HepG2 (cell line): ENCODE measurements around the gene IKZF3. TPM values are rescaled to one million over a fixed set of nuclear protein-coding genes. Genes with fewer than 3 reads are reported as not detected.
A peak's percentile ranks its signal among the peaks of the same experiment; 100 is the strongest.

ENCODE experiments used
- ATAC-seq: fragments of 200-7000 bp; cut with Tn5 transposase; 3 replicates; pipeline ENCODE4 v1.9.1; 2020; ENCODE audit warnings: mild to moderate bottlenecking, moderate library complexity
- BruUV-seq: library from RNA; stranded (reverse); fragments of 400-500 nt; replicated peaks from 2 replicates; lab custom pipeline; 2021; lab: Mats Ljungman, UMichigan
- CTCF ChIA-PET: fragments of 300-600 bp; formaldehyde crosslinking; extraction: SDS; loops from one replicate; lab custom pipeline; 2021; ENCODE audit warnings: low total read pairs, inconsistent platforms, low intra/inter-chr PET ratio; lab: Yijun Ruan, JAX
- POLR2A ChIA-PET: fragments of 350-600 bp; sonication (Branson Sonifier 250); formaldehyde crosslinking; loops from one replicate; lab custom pipeline; 2020; ENCODE audit warnings: antibody characterized with exemption, inconsistent platforms; lab: Yijun Ruan, JAX
- DNase-seq: peaks from one replicate; pipeline ENCODE4 v3.0.0-alpha.2; 2015; ENCODE audit warnings: low spot score
- FAIRE-seq: peaks from 3 replicates; lab custom pipeline; 2011; peaks lifted over from hg19 to GRCh38; lab: Jason Lieb, UNC
- H2AFZ ChIP-seq: one replicate; pipeline ENCODE4 v1.6.1; 2011; ENCODE audit warnings: low read length, inconsistent platforms
- H3K27ac ChIP-seq: fragments of 300-600 bp; 3 replicates; pipeline ENCODE4 v1.8.0; 2011; ENCODE audit warnings: mixed run types, mild to moderate bottlenecking, mixed read lengths, low read length, inconsistent platforms; ENCODE audit not compliant: insufficient read depth; ENCODE audit errors: extremely low read length
- H3K27me3 ChIP-seq, 2 experiments: fragments of 200-600 bp in 1 of 2; 2 replicates in 1 of 2; 3 replicates in 1 of 2; pipeline versions ENCODE4 v1.6.0 to v1.8.0; 2011; ENCODE audit warnings: low read length in 2 of 2, mild to moderate bottlenecking in 2 of 2, moderate library complexity in 2 of 2, inconsistent platforms in 1 of 2; ENCODE audit not compliant: insufficient read depth in 2 of 2, control insufficient read depth in 1 of 2
- H3K36me3 ChIP-seq, 2 experiments: fragments of 200-600 bp in 1 of 2; replicated peaks in 1 of 2; 2 replicates in 1 of 2; 3 replicates in 1 of 2; pipeline versions ENCODE4 v1.5.1 to v1.8.0; 2011; ENCODE audit warnings: low read length in 2 of 2, inconsistent platforms in 1 of 2; ENCODE audit not compliant: insufficient read depth in 2 of 2, control insufficient read depth in 1 of 2
- H3K4me1 ChIP-seq: 2 replicates; pipeline ENCODE4 v1.5.1; 2012; ENCODE audit warnings: low read length, inconsistent platforms; ENCODE audit not compliant: insufficient read depth
- H3K4me2 ChIP-seq: 2 replicates; pipeline ENCODE4 v1.6.0; 2011; ENCODE audit warnings: low read depth, low read length, inconsistent platforms
- H3K4me3 ChIP-seq, 3 experiments: fragments of 200-600 bp in 1 of 3; sonication (generic), shearing (Covaris generic) in 1 of 3; replicated peaks in 1 of 3; 2 replicates each; pipeline ENCODE4 v1.5.1; 2011 to 2016; ENCODE audit warnings: low read length in 3 of 3, inconsistent platforms in 2 of 3, low read depth in 2 of 3, mild to moderate bottlenecking in 2 of 3, control low read depth in 1 of 3, mixed read lengths in 1 of 3; ENCODE audit not compliant: insufficient read depth in 1 of 3
- H3K79me2 ChIP-seq: one replicate; pipeline ENCODE4 v1.6.1; 2011; ENCODE audit warnings: low read length, inconsistent platforms; ENCODE audit not compliant: insufficient read depth
- H3K9ac ChIP-seq: 2 replicates; pipeline ENCODE4 v1.6.0; 2011; ENCODE audit warnings: mild to moderate bottlenecking, low read depth, low read length, inconsistent platforms; ENCODE audit not compliant: insufficient read depth
- H3K9me3 ChIP-seq: 2 replicates; pipeline ENCODE4 v1.5.1; 2012; ENCODE audit warnings: mild to moderate bottlenecking, low read length
- H4K20me1 ChIP-seq: 2 replicates; pipeline ENCODE4 v1.6.0; 2011; ENCODE audit warnings: inconsistent platforms, mild to moderate bottlenecking, low read length, moderate library complexity; ENCODE audit not compliant: insufficient read depth
- IRF2 ChIP-seq: IDR thresholded peaks from 2 replicates; pipeline ENCODE4 v1.6.1; 2018; ENCODE audit warnings: missing genetic modification reagents, missing compliant biosample characterization
- KLF12 ChIP-seq: sonication (generic); formaldehyde crosslinking; IDR thresholded peaks from 2 replicates; pipeline ENCODE4 v1.4.0; 2020; ENCODE audit warnings: missing genetic modification reagents, borderline replicate concordance
- NFRKB ChIP-seq: fragments of 450-650 bp; IDR thresholded peaks from 2 replicates; pipeline ENCODE4 v1.6.1; 2017
- NR2F1 ChIP-seq, 2 experiments: fragments of 450-650 bp in 1 of 2; formaldehyde crosslinking in 1 of 2; IDR thresholded peaks; 2 replicates each; pipeline versions ENCODE4 v1.5.0 to v1.6.1; 2016 to 2020; ENCODE audit warnings: mild to moderate bottlenecking in 1 of 2, missing compliant biosample characterization in 1 of 2, missing genetic modification reagents in 1 of 2, moderate library complexity in 1 of 2
- PHF5A ChIP-seq: IDR thresholded peaks from one replicate; pipeline ENCODE4 v1.6.1; 2018; ENCODE audit warnings: low read depth, missing genetic modification reagents; ENCODE audit not compliant: unreplicated experiment
- PRMT3 ChIP-seq: sonication (generic); formaldehyde crosslinking; IDR thresholded peaks from 2 replicates; pipeline ENCODE4 v1.8.1; 2022; ENCODE audit warnings: low read depth, mild to moderate bottlenecking, moderate library complexity, missing genetic modification reagents, borderline replicate concordance
- RNF2 ChIP-seq: fragments of 450-650 bp; conservative IDR thresholded peaks from 2 replicates; pipeline ENCODE4 v1.6.1; 2016; ENCODE audit warnings: low read depth
- RXRB ChIP-seq: IDR thresholded peaks from 2 replicates; pipeline ENCODE4 v1.6.1; 2016; ENCODE audit warnings: borderline replicate concordance, missing genetic modification reagents, missing compliant biosample characterization
- TARDBP ChIP-seq: sonication (generic); formaldehyde crosslinking; IDR thresholded peaks from 2 replicates; pipeline ENCODE4 v1.8.0; 2022; ENCODE audit warnings: mild to moderate bottlenecking, missing genetic modification reagents
- ZC3H13 ChIP-seq: sonication (generic); formaldehyde crosslinking; IDR thresholded peaks from 2 replicates; pipeline ENCODE4 v1.8.1; 2023; ENCODE audit warnings: mild to moderate bottlenecking, missing genetic modification reagents, moderate library complexity
- ZFP36L1 ChIP-seq: sonication (generic); formaldehyde crosslinking; IDR thresholded peaks from 2 replicates; pipeline ENCODE4 v1.8.0; 2022; ENCODE audit warnings: mild to moderate bottlenecking, missing genetic modification reagents, moderate library complexity
- ZNF713 ChIP-seq: sonication (generic); formaldehyde crosslinking; IDR thresholded peaks from 2 replicates; pipeline ENCODE4 v1.4.0; 2020; ENCODE audit warnings: mild to moderate bottlenecking, missing genetic modification reagents
- ZNF777 ChIP-seq: sonication (generic); formaldehyde crosslinking; IDR thresholded peaks from 2 replicates; pipeline ENCODE4 v1.4.0; 2020; ENCODE audit warnings: missing genetic modification reagents
- ZNF883 ChIP-seq: sonication (generic); formaldehyde crosslinking; IDR thresholded peaks from 2 replicates; pipeline ENCODE4 v1.5.1; 2020; ENCODE audit warnings: mild to moderate bottlenecking, missing genetic modification reagents; ENCODE audit errors: not compliant biosample characterization
- WGBS: methylation state at CpG from one replicate; pipeline ENCODE4 v1.1.6; 2017; ENCODE audit warnings: low lambda C conversion rate; 5-methylcytosine and 5-hydroxymethylcytosine counted together
- in situ Hi-C: cut with HindIII; loops from 2 replicates; pipeline ENCODE4 v1.10.0; 2017; ENCODE audit warnings: low pct_unique_long_range_greater_than_20kb; ENCODE audit not compliant: extremely low pct_ligation_motif_present
- intact Hi-C: fragments of 100-400 bp; cut with micrococcal nuclease; formaldehyde crosslinking; loops from one replicate; pipeline ENCODE4 v1.10.0; 2022; ENCODE audit not compliant: unreplicated experiment
- polyA plus RNA-seq, 8 experiments: library from polyadenylated mRNA; depleted of rRNA in 3 of 8; stranded (reverse) in 7 of 8; unstranded in 1 of 8; fragments of >200 nt; fragmentation: Illumina TruSeq in 4 of 8; extraction: Trizol in 4 of 8; gene quantifications; 2 replicates each; pipeline versions ENCODE4 v1.2.1 to v1.2.3, GENCODE V29; 2011 to 2016; ENCODE audit warnings: low read depth in 4 of 8, missing spikeins in 1 of 8, mixed read lengths in 1 of 8; ENCODE audit not compliant: insufficient read depth in 1 of 8
- total RNA-seq, 5 experiments: library from RNA; depleted of rRNA; stranded (reverse); fragments of >200 nt; fragmentation: Illumina TruSeq; extraction: Trizol; gene quantifications; 2 replicates each; pipeline ENCODE4 v1.2.3, GENCODE V29; 2016; ENCODE audit warnings: low read depth in 1 of 5
- TF ChIP-seq, protein P1 (sequence below): sonication (generic); formaldehyde crosslinking; IDR thresholded peaks from 2 replicates; pipeline ENCODE4 v1.5.1; 2020; ENCODE audit warnings: missing genetic modification reagents, mild to moderate bottlenecking, borderline replicate concordance
- TF ChIP-seq, protein P2 (sequence below): sonication (generic); formaldehyde crosslinking; IDR thresholded peaks from 2 replicates; pipeline ENCODE4 v1.5.0; 2020; ENCODE audit warnings: missing genetic modification reagents
- TF ChIP-seq, protein P3 (sequence below): sonication (generic); formaldehyde crosslinking; IDR thresholded peaks from 2 replicates; pipeline ENCODE4 v1.8.1; 2023; ENCODE audit warnings: mild to moderate bottlenecking, missing genetic modification reagents, borderline replicate concordance

Gene IKZF3
- total and polyA plus RNA-seq, 2 of the 13 experiments (the other 11 are each of a cell fraction or from before 2014, with no cell fraction given), result not detected

DNA sequence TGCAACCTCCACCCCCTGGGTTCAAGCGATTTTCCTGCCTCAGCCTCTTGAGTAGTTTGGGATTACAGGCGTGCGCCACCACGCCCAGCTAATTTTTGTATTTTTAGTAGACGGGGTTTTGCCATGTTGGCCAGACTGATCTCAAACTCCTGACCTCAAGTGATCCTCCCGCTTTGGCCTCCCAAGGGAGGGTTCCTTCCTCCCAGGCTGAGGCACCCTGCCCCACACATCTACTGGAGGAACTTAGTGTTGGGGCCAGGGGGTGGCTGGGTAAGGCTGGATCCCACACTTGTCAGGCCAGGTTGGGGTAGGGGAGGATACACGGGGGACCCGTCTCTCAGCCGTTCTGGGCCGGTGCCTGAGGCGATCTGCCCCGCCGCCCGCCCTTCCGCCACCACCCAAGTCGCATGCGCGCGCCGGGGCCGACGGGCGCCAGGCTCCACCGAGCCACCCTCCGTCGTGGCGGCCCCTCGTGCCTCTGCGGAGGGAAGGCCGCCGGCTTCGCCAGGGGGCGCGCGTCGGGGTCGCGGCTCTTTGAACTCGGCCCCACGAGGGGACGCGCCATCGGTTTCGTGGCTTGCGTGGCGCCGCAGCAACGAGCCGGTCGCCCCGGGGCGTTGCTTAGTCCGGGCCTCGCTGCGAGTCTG lies 110.5 kb downstream of the IKZF3 start:
- ATAC-seq (no peak; the same call in 2 of the 3 replicates), DNase-seq (no peak), FAIRE-seq (no peak)
- intact Hi-C loops (loop anchor here (1.0 to 5.0 kb wide), 3 partner anchors 23 to 131 kb away; partner anchors contain the start of gene MIEN1), in situ Hi-C loops (loop anchor here (5.0 kb wide), 2 partner anchors 81 to 131 kb away; no protein-coding TSS in a partner anchor)
- Histone ChIP-seq H3K9ac (peak overlapping the region; percentile 69), H4K20me1 (no peaks in the 10 kb centered on the region), H3K4me1 (peaks cover 80% of the 10 kb centered on the region), H3K4me2 (peak overlapping the region; percentile 91), H3K4me3 (peak overlapping the region; percentile 63 to 80 (median 73); a peak in 4 of 6 replicates), H3K27ac (peak overlapping the region; percentile 29), H3K9me3 (no peaks in the 10 kb centered on the region), H2AFZ (no peak overlapping the region), H3K36me3 (no peaks in the 10 kb centered on the region), H3K79me2 (no peaks in the 10 kb centered on the region), H3K27me3 (peaks cover 6 to 36% of the 10 kb centered on the region in 2 experiments)
- ChIA-PET POLR2A (interaction anchor here (0.8 to 5.3 kb wide), 6 partner anchors 14 to 90 kb away, joined by 3 to 52 read pairs (median 6); no protein-coding TSS in a partner anchor), CTCF (interaction anchor here (0.9 to 4.0 kb wide), 10 partner anchors 14 to 206 kb away, joined by 3 to 57 read pairs (median 7); partner anchors contain the start of genes MIEN1 and STARD3)
- BruUV-seq, result TSS peak; percentile 45
- 35% methylated on average over 54 of the region's 55 CpGs for WGBS
- TF ChIP-seq IRF2 (CRISPR knock-in tag), result no peak
- no peak for TF ChIP-seq RXRB (CRISPR knock-in tag)
- no peak for TF ChIP-seq ZC3H13 (CRISPR knock-in tag)
- no peak for TF ChIP-seq PHF5A (CRISPR knock-in tag)
- TF ChIP-seq, protein P1, sequence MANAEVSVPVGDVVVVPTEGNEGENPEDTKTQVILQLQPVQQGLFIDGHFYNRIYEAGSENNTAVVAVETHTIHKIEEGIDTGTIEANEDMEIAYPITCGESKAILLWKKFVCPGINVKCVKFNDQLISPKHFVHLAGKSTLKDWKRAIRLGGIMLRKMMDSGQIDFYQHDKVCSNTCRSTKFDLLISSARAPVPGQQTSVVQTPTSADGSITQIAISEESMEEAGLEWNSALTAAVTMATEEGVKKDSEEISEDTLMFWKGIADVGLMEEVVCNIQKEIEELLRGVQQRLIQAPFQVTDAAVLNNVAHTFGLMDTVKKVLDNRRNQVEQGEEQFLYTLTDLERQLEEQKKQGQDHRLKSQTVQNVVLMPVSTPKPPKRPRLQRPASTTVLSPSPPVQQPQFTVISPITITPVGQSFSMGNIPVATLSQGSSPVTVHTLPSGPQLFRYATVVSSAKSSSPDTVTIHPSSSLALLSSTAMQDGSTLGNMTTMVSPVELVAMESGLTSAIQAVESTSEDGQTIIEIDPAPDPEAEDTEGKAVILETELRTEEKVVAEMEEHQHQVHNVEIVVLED (CRISPR knock-in tag), result no peak
- no peak; the same call in 1 of the 2 replicates for TF ChIP-seq ZNF777 (CRISPR knock-in tag)
- TF ChIP-seq, protein P2, sequence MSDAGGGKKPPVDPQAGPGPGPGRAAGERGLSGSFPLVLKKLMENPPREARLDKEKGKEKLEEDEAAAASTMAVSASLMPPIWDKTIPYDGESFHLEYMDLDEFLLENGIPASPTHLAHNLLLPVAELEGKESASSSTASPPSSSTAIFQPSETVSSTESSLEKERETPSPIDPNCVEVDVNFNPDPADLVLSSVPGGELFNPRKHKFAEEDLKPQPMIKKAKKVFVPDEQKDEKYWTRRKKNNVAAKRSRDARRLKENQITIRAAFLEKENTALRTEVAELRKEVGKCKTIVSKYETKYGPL (CRISPR knock-in tag), result no peak
- TF ChIP-seq ZNF713 (CRISPR knock-in tag), result 0 out of 2 replicates have a peak, but pooled peaks have one; percentile 28
- peak; percentile 65; the same call in 1 of the 2 replicates for TF ChIP-seq RNF2
- peak in 1 of 2 experiments; percentile 23; a peak in 1 of 4 replicates for TF ChIP-seq NR2F1 (CRISPR knock-in tag; IDR thresholded peaks at IDR 0.05)
- TF ChIP-seq PRMT3 (CRISPR knock-in tag), result 0 out of 2 replicates have a peak, but pooled peaks have one; percentile 50
- TF ChIP-seq ZFP36L1 (CRISPR knock-in tag), result no peak
- TF ChIP-seq NFRKB, result no peak
- TF ChIP-seq ZNF883 (CRISPR knock-in tag), result no peak
- TF ChIP-seq, protein P3, sequence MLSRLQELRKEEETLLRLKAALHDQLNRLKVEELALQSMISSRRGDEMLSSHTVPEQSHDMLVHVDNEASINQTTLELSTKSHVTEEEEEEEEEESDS (CRISPR knock-in tag), result 0 out of 2 replicates have a peak, but pooled peaks have one; percentile 25
- TF ChIP-seq TARDBP, result peak; percentile 30; the same call in 1 of the 2 replicates
- no peak for TF ChIP-seq KLF12
